Stomach (tissue), 4 donors: Measurements from ENCODE around the gene OCIAD1.

Source experiments
- POLR2A ChIP-seq, 4 donors: fragments of 450-650 bp; IDR thresholded peaks; one replicate each; pipeline ENCODE4 v1.6.1; 2016; ENCODE audit warnings: antibody characterized with exemption in 4 of 4, control low read depth in 2 of 4, mild to moderate bottlenecking in 1 of 4, moderate library complexity in 1 of 4
- TF ChIP-seq, protein P1 (sequence below), 7 experiments: fragments of 450-650 bp in 4 of 7; fragments of 200-600 bp in 3 of 7; sonication (generic) in 3 of 7; IDR thresholded peaks; one replicate each; pipeline ENCODE4 v1.5.1; 2016 to 2019; ENCODE audit warnings: antibody characterized with exemption in 7 of 7, control low read depth in 2 of 7, mild to moderate bottlenecking in 1 of 7

DNA sequence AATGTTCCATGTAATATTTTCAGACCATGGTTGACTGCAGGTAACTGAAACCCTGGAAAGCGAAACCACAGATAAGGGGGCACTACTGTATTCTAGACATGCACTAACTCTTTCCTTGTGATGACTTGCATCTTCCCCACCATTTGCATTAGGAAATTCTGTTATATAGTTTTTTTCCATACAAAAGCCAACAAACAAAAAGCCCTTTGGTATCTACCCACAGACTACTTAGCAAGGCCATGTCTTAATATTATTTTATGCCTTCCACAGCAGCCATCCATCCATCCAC is 23.5 kb downstream of the OCIAD1 start:
- TF ChIP-seq, protein P1, sequence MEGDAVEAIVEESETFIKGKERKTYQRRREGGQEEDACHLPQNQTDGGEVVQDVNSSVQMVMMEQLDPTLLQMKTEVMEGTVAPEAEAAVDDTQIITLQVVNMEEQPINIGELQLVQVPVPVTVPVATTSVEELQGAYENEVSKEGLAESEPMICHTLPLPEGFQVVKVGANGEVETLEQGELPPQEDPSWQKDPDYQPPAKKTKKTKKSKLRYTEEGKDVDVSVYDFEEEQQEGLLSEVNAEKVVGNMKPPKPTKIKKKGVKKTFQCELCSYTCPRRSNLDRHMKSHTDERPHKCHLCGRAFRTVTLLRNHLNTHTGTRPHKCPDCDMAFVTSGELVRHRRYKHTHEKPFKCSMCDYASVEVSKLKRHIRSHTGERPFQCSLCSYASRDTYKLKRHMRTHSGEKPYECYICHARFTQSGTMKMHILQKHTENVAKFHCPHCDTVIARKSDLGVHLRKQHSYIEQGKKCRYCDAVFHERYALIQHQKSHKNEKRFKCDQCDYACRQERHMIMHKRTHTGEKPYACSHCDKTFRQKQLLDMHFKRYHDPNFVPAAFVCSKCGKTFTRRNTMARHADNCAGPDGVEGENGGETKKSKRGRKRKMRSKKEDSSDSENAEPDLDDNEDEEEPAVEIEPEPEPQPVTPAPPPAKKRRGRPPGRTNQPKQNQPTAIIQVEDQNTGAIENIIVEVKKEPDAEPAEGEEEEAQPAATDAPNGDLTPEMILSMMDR (IDR thresholded peaks at IDR 0.05), result no peak
- TF ChIP-seq POLR2A (IDR thresholded peaks at IDR 0.05), result no peak
